ENCODE results near the gene PSORS1C2.

Gene PSORS1C2

GRCh38 chr6:31111712-31112111, 27.2 kb downstream of the PSORS1C2 start:
- DNase-seq: no peak

- DNase-seq: no peak
Measured at GRCh38 chr6:31110825-31111582, 27.9 kb downstream of the PSORS1C2 start.

- DNase-seq: no peak
Measured at GRCh38 chr6:31107052-31107451, 31.8 kb downstream of the PSORS1C2 start.

- DNase-seq: no peak
Measured at GRCh38 chr6:31103136-31103535, 35.7 kb downstream of the PSORS1C2 start.

- DNase-seq: no peak
Measured at GRCh38 chr6:31098449-31098938, 40.4 kb downstream of the PSORS1C2 start.

- no peak for DNase-seq
Measured at GRCh38 chr6:31096656-31097055, 42.2 kb downstream of the PSORS1C2 start.

- no peak for DNase-seq
Measured at GRCh38 chr6:31096215-31096614, 42.7 kb downstream of the PSORS1C2 start.

GRCh38 chr6:31094389-31094881, 44.4 kb downstream of the PSORS1C2 start:
- DNase-seq: no peak

- DNase-seq: no peak
Measured at GRCh38 chr6:31092769-31093505, 45.9 kb downstream of the PSORS1C2 start.

GRCh38 chr6:31092238-31092637, 46.6 kb downstream of the PSORS1C2 start:
- DNase-seq: no peak

- no peak for DNase-seq
Measured at GRCh38 chr6:31091680-31092079, 47.2 kb downstream of the PSORS1C2 start.

GRCh38 chr6:31090973-31091364, 47.9 kb downstream of the PSORS1C2 start:
- DNase-seq: no peak

GRCh38 chr6:31090275-31090972, 48.4 kb downstream of the PSORS1C2 start:
- no peak for DNase-seq

Data from SHP77 (cell line).